Kidney glomerular epithelial cell (primary cell): ENCODE data around the gene TRMT11.
"Not testable (repeated sequence)": the region's sequence is repeated elsewhere in the genome, so short reads cannot be mapped to it uniquely, and the experiment has no call there.

Experiments used
- DNase-seq: peaks from one replicate; lab custom pipeline; 2025; lab: John Stamatoyannopoulos, UW

Gene TRMT11

DNA sequence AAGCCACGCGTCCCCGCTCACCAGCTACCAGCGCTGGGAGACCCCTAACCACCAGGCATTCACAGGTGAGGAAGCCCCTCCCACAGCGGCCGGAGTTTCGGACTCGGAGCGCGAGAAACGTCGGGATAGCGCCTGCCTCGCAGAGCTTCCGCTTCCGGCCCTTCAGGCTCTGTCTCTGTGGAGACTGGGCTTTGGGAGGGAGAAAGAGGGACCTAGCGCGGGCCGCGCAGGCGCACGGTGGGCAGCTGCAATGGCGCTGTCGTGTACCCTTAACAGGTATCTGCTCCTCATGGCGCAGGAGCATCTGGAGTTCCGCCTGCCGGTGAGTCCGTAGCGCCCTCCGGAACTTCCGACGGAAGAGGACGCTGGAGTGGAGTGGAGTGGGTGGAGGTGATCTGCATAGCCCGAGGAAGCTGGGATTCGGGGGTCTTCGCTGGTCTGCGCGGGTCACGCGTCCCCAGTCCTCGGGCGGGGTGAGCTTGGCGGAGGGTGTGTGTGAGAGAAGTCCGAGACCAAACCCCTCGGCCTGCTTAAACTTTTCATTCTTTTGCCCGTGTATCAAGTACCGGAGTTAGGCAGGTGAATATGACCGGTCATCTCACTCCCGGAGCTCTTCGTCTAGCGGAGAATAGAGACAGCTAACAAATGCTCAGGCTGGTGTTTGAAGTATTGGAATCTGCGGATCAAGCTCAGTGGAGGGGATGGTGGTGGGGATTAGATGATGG is at the start of gene TRMT11:
TRMT11 (plus strand) TSS at position 240 of the 725 bp plus-strand sequence; CDS start at position 251, 11 bp downstream.
- peak; percentile 92 for DNase-seq

DNA sequence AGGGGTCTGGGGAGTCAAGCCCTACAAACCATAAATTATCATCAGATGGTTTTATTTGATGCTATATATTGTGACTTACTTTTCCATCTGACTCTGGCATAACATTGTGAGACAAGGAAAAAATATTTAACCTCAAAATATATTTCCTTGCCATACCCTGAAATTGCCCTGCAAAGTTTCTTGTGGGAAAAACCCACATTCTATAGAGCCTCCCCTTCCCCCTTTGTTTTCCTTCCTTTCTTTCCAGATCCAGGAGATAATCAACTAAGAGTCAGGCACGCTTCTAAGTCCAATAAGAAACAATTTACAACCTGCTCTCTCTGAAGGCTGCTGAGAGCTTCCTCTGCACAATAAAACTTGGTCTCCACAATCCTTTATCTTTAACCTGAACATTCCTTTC is 47.3 kb upstream of the TRMT11 start:
- no peak for DNase-seq

DNA sequence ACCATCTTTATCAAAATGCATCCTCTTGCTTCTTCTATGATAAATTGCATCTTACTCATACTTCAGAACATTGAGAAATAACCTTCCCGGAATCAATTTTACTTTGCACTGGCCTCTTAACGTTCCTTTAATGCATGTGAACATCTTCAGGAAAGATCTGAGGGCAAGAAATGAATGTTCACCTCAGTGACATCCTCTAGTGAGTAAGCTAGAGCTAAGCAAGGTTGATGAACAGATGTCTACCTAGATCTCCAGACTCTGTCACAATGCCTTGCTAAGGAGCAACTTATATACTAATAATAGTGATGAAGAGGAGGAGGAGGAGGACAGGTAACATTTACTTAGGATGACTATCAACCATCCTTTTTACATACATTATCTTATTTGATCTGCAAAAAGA is 46.5 kb upstream of the TRMT11 start:
- DNase-seq = no peak

DNA sequence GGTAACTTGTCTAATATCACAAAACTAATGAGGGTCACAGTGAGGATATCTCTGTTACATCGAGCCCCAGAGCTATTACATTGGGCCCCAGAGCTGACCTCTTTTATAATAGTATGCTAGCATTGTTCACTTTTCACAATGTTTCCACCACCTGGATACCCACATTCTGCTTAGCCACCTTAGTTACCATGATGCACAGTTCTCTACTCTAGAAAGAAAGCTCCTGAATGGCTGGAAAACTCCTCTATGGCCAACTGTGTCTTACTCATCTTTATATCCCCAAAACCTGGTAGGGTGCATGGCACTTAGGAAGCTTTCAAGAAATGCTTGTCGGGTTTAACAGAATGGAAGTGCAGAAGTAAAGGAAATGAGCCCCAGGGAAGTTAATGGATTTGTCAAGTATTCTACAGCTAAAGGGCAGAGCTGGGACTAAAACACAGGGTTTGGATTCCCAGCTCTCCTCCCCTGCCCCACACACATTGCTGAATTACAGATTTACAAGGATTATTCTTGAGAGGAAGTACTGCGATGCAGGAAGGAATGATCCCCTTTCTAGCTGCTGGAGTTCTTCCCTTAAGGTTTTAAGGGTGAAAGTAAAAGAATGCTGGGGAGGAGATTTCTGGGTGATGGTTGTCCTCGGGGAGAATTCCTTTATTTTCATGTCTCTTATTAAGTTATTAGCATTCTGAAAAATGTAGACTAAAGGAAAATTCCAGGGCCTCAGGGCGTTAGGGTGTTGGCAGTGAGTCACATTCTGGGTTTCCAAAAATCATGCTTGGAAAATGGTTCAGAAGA is 45.9 kb upstream of the TRMT11 start:
- no peak for DNase-seq

DNA sequence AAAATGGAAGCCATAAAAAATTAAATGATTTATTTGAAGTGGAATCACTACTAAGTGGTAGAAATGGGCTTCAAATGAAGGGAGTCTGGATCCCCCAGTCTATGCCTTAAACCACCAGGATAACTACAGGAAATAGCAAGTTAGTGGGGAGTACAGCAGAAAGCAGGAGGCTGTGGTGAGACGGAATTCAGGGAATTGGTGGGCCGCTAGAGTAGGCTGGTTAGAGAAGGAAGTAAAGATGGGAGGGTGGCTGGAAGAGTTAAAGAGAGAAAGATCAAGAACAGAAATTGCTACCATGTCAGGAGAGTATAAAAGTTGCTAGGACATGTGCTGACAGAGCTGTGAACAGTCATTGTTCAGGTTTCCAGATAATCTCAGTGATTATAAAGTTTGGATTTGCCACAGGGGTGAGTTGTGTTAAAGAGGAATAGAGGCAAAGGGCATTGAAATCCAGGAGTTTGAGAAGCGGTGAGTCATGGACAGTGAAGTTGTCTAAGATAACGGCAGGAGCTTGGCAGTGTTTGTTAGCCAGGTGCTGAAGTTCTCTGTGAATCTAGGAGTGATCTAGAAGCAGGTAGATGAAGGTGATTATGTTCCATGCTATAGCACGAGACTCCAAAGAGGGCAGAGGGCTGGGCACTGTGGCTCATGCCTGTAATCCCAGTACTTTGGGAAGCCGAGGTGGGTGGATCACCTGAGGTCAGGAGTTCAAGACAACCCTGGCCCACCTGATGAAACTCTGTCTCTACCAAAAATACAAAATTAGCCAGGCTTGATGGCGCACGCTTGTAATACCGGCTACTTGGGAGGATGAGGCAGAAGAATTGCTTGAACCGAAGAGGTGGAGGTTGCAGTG is 43.4 kb upstream of the TRMT11 start:
- no peak for DNase-seq

DNA sequence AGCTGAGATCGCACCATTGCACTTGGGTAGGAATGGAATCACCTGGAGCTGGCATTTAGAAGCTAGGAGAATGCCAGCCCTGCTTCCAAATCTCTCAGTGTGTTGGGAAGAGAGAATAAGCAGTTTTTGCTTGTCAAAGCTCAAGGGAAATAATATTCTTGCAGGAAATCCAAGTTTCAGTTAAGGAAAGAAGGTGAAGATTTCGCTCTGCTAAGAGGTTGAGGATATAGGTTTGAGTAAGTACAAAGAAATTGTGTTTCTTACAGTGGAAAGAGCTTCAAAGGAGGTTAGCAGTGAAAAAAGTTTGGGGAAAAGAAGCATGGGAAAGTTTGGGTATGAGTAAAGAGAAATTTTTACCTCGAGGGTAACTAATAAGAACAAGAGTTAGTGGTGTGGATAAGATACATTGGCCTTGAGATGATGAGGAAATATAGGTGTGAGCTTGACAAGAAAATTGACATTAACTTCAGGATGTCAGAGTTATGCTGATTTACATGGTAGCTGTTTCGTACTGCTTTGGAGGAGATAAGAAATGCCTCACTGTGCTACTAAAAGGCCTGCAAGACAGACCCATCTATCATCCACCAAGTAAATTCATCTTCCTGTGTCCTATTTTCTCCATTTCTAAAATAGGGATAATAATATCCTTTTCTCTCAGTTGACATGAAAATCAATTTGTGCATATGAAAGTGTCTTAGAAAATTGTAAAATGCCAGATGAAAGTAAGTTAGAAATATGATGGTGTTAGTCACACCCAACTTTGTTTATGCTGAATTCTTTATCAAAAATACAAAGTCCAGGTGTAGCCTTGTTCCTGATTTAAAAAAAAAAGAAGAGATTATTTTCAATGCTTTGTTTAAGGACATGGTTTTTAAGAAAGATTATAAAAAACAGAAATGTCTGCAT is 42.6 kb upstream of the TRMT11 start:
- no peak for DNase-seq

DNA sequence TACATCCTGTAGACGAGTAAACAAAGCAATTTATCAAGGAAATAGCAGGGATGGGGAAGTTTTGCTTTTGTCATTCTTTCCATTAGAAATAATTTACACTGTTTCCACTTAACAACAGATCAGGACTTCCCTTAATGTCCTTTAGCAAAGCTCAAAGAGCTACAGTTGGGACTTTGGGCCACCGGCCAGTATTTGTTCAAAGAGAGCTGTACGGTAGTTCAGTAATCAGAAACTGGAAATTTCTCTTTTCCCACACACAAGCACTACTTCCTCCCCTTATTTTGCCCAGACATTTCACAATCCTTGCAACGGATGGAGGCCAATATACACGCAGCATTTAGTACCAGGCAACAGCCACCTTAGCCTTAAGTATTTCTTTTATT is 41.9 kb upstream of the TRMT11 start:
- no peak for DNase-seq

DNA sequence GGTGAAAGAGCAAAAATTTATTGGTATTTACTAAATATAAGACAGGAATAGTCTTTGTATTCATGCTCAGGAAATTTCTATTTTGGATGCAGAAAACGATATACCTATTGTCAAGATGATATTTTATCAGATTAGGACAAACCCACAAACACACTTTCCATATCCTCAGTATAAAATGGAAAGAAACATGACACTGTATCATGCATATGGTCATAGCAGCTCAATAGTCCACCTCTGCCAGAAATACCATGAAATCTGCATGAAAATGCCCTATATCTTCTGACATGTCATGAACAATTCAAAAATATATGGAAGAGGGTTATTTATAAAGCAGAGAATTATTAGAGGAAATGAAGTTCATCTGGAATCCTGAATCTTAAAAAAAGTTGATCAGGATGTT is 41.4 kb upstream of the TRMT11 start:
- no peak for DNase-seq

DNA sequence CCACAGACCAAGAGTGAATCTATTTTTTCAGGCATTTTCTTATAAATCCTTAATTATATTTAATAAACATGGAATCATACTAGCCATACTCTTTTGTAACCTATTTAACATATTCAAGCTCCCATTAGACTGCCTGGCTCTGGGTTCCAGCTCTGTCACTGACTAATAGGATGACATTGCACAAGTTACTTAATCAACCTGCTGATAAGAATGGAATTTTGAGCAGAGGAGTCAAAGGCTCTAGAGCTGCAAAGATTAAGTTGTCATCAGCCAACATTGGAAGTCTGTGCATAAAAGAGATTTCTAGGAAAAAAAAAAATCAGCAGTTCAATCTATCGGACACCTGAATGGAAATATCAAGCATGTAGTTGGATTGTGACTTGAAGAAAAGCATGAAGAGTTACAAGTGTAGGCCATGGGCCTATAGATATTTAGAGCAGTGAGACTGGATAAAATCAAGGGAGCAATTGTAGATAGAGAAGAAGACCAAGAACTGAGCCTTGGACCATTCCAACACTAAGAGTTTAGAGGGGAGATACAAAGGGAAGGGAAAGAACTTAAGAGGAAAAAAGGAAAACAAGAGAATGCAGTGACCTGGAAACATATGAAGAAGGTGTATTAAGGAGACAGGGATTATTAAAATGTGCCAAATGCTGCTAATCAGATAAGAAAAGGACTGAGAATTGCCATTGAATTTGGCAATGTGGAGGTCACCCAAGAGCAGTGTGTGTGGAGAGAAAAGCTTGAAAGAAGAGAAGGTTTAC is 40.8 kb upstream of the TRMT11 start:
- peak; percentile 15 for DNase-seq

DNA sequence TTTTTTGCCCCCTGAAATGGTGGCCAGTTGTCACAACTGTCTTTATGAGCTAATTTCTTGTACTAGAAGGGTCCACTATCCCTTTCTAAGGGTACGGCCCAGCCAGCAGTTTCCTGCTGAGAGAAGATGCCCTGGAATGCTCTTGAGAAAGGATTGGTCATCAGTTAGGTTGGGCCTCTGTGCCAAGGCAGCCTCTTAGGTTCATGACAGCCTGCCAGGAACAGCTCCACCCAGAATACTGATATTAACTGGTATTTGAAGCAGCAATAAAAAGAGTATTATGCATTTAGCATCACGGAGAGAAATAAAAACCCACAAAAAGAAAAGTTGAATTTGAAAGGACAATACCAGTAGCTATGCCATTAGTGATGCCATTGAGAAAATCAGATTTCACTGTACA is 38.7 kb upstream of the TRMT11 start:
- DNase-seq = no peak

DNA sequence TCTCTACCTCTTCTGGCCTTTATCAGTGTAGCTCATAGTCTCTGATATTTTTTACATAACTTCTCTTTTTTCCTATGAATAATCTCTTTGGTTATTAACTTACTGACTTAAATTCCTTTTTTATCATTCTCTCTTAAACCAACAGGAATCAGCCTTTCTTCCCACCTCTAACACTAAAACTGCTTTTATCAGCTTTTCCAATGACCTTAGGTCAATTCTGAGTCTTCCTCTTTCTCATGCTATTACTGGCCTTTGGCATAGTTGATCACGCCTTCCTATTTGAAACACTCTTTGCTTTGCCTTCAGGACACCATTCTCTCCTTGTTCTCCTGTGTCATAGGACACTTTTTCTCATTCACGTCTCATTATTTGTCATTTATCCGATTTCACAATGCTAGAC is 37.9 kb upstream of the TRMT11 start:
- no peak for DNase-seq

DNA sequence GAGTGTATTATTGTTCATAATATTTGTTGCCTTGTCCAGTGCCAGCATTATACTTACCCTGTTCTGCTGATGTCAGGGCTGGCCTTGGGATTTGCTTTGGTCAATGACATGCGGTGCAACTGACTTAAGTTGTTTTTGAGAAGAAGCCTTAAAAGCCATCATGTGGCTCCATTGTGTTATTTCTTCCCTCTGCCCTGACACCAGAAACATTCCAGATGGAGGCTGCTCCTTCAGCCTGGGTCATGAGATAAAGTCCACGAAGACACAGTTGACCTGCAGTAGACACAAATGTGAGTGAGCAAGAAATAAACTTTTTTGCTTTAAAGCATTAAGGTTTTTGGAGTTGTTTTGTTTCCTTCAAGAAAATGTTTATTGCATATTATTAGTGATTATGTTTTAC is 37.3 kb upstream of the TRMT11 start:
- no peak for DNase-seq

DNA sequence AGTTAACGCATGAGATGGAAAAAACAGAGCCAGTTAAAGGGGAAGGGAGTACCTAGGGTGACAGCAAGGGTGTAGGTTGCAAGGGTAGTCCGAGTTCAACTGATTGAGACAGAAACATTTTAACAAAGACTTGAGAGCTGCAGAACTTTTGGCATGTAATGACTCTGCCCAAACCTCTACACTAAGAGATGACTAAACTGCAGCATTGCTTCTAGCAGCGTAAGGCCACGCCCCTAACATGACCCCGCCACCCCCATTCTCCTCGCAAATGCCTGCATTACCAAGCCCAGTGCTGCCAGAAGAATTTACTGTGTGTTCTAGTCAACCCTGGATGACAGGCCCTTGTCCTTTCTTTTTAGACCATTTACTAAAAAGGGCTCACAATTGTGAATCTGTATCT is 36.0 kb upstream of the TRMT11 start:
- no peak for DNase-seq

DNA sequence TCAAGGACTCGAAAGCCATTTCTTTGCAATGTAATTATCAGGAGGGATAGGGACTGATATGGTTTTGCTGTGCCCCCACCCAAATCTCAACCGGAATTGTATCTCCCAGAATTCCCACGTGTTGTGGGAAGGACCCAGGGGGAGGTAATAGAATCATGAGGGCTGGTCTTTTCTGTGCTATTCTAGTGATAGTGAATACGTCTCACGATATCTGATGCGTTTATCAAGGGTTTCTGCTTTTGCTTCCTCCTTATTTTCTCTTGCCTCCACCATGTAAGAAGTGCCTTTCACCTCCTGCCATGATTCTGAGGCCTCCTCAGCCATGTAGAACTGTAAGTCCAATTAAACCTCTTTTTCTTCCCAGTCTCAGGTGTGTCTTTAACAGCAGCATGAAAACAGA is 35.6 kb upstream of the TRMT11 start:
- not testable (repeated sequence) for DNase-seq

DNA sequence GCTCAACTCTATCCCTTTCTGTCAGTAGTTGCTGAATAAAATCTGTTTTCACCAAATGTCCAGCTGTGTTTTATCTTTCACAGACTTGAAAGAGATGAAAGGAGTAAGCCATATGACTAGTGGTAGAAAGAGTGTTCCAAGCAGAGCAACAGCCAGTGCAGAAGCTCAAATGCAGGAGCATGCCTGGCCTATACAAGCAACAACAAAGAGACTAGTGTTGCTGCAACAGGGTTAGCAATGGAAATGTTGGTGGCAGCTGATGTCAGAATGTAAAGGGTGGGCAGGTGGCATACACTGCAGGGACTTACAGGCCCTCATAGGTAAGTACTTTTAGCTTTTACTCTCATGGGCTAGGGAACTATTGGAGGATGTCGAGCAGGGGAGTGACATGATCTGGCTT is 35.0 kb upstream of the TRMT11 start:
- DNase-seq = no peak

DNA sequence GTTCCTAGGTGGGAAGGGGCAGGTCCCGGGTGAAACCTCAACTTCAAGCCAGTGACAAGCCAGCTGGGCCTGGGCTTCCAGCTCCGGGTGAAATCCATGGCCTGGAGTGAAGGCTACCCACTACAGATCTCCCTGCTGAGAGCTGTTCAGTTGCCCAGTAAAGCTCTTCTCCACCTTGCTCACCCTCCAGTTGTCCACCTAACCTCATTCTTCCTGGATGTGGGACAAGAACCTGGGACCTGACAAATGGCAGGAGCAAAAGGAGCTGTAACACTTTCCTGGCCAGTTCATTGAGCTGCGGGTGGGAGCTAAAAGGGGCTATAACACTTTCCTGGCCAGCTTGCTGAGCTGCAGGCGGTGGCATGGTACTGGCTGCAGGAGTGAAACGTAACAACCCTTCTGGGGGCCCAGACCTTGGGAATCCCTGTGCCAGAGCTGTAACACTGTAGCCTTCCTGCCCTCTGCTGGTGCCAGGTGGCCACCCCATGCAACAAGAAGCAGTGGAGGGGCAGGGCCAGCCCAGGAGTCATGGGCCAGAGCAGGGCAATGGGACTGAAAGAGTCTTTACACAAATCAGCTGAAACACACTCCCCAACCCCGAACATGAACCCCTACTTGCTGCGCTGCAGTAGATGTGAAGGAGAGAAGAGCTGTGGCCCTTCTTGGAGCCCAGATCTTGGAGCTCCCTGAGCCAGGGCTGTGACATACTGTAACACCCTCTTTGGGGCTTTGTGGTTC is 33.4 kb upstream of the TRMT11 start:
- no peak for DNase-seq

DNA sequence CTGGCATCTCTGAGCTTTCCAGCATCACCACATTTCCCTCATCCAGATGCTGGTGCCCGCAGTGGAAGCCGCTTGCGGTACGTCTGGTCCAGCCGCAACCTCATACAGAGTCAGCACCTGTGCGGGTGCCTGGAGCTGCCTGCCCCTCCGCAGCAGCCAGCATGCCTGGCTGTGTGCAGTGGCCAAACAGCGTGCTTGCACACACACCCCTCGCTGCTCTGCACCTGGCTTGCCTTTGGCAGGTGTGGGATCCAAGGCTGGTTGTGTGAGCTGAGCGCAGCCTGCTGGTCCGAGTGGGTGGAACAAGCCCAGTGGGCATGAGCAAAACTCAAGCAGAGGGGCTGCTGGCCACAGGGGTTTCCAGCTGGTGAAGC is 32.9 kb upstream of the TRMT11 start:
- DNase-seq = no peak

DNA sequence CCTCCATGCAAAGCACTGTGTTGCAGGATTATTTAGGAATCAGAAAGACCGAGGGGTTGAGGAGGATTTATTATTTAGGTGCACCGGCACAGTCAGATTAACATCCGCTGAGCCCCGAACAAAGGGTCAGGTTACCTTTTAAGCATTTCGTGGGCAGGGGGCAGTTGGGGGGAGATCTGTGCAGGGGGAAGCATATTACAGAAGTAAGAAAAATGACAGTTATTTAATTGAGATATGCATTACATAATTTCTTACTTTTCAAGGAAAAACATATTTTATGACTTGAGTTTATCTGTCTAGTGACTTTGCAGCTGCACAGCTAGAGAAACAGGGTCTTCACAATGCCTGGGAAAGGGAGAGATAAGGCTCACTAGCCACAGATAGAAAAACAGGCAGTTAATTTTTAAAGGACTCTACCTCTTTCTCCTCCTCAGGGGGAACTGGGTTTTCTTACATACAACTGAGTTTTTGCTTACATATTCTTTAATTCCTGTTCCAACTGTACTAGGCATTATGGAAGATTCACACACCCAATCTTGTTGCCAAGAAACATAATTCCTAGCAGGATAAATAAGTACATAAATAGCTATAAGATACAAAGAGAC is 31.5 kb upstream of the TRMT11 start:
- DNase-seq = no peak

DNA sequence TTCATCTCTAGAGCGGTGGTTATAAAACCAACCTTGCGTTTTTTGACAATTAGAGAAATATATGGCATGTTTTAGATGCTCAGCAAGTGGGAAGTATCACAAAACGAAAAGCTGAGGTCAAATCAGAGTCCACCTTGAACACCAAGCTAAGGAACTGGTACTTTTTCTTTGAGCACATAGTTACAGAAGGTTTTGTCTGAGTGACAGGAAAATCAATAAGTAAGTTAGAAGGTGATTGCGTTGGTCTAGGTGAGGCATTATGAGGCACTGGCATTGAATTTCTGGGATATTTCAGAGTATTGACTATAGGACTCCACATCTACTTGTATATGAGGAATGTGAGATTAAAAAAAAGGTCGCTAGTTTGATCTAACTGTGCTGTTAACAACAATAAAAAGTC is 30.4 kb upstream of the TRMT11 start:
- DNase-seq = no peak
